NCI-H2107 (cell line): ENCODE data around the gene C16orf78.

ENCODE experiments used
- DNase-seq: peaks from one replicate; lab custom pipeline; 2025; lab: John Stamatoyannopoulos, UW

The C16orf78 gene

GRCh38 chr16:49434733-49435132 lies 61.1 kb downstream of the C16orf78 start:
- DNase-seq = no peak

DNA sequence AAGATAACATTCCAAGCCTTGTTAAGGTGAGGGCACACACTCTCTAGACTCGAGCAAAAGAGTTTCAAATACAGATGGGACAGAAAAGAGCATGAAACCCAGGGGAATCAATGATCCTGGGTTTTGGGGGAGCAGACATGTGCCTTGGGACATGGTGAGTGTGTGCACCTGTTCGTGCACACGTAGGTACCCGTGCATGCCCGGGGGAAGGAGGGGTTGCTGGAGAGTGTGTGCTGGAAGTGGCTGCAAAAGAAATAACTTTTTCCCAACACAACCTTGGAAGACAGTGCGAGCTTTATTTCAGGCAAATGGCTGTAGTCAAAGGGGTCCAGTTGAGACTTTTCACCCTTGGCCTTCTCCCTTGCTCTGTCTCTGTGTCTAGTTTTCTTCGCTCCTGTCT lies 62.6 kb downstream of the C16orf78 start:
- DNase-seq = no peak

GRCh38 chr16:49437344-49437743 lies 63.7 kb downstream of the C16orf78 start:
- DNase-seq = no peak

- DNase-seq = no peak
Observed at GRCh38 chr16:49439050-49439449, 65.4 kb downstream of the C16orf78 start.

DNA sequence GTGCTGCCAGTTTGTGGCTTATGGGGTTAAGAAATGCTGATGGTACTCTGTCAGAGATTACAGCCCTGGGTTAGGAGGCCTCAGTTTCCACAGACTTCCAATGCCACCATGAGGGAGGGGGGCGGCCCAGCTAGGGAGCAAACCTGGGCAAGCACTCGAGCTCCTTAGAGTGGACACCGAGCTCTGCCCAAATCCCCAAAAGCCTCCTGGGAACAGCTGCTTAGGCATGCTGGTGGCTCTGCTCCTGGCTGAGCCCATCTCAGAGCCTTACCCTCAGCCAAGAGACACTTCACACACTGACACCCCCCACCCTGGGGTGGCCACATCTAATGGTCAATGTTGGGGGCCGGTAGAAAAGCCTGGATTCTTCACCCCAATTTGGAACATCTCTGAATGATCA lies 66.1 kb downstream of the C16orf78 start:
- DNase-seq = no peak

GRCh38 chr16:49440156-49441065 lies 66.8 kb downstream of the C16orf78 start:
- DNase-seq = no peak

DNA sequence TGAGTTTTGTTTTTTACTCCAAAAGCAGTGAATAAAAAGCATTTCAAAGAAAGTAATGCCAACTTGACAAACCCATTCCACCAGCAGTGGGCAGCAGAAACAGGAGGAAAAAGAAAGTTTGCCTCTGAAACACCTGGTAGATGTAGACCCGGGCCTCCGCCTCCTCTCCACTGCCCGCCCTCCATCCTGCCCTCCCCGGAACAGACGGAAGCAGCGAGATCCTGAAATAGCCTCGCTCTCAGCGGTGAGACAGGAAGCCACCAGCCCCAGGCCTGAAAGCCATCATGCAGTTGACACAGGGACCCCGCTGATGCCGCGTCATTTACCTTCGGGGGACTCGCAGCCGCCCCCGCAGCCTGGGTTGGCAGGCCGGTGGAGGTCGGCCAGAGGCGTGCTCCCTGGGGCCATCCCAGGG lies 67.8 kb downstream of the C16orf78 start:
- no peak for DNase-seq

DNA sequence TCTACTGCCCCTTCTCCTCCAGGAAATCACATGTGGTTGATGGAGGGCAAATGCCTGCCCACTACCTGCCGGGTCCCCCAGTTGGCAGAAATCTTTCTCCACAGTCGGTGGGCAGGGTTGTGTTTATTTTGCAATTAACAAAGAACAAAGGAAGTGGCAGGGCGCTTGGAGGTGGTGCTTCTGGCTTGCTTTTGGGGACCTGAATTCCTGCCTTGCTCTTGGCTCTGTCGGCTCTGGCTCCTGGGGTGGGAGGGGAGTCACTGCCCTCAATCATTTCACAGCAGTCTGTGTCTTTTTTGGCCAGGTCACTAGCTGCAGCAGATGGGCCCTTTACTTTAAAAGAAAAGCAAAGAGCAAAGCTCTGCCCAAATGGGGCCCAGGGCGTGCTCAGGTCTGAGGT lies 69.2 kb downstream of the C16orf78 start:
- DNase-seq = no peak

DNA sequence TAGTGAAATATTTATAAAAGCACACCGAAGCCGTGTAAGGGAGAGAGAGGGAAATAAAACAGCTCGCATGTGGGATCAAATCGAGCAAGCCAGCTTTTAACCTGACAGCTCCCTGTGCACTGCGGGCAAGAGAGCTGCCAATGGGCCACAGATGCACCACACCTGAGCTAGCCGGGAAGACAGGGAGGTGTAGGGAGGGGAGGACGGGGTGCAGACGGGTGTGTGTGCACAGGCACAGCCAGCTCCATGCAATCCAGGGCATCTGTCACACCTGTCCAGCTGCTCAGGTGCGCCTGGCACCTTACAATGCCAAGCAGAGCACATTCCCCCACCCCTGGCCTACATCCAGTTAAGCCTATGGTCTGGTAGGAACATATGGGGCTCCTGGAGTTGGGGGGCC lies 70.0 kb downstream of the C16orf78 start:
- DNase-seq = no peak

DNA sequence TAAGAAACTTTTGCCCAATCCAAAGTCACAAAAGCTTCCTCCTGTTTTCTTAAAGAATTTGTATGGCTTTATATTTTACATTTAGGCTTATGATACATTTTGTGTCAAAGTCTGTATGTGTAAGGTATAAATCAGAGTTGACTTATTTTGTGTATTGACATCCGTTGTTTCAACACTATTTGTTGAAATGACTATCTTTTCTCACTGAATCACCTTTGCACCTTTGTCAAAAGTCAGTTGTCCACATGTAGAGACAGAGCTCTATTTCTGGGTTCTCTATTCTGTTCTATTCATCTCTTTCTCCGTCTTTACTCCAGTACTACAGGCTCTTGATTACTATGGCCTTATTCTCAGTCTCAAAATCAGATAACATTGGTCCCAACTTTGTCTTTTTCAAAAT lies 73.2 kb downstream of the C16orf78 start:
- no peak for DNase-seq
